K562 (cell line): Measurements from ENCODE around the gene UBR4. TPM values are rescaled to one million over a fixed set of nuclear protein-coding genes. Genes with fewer than 3 reads are reported as not detected.

Source experiments
- ATAC-seq: fragments of 200-7000 bp; cut with Tn5 transposase; 3 replicates; pipeline ENCODE4 v1.9.1; 2020; ENCODE audit warnings: moderate library complexity
- BruUV-seq: library from RNA; stranded (reverse); fragments of 400-500 nt; replicated peaks from 2 replicates; lab custom pipeline; 2021; lab: Mats Ljungman, UMichigan
- CTCF ChIA-PET: fragments of 300-600 bp; formaldehyde crosslinking; extraction: SDS; loops from one replicate; lab custom pipeline; 2021; ENCODE audit warnings: low intra/inter-chr PET ratio; lab: Yijun Ruan, JAX
- POLR2A ChIA-PET: fragments of 300-600, 350-650 bp; sonication (Branson Sonifier 250); formaldehyde crosslinking; extraction: SDS; loops from one replicate; lab custom pipeline; 2021; ENCODE audit warnings: antibody characterized with exemption, inconsistent platforms; lab: Yijun Ruan, JAX
- DNase-seq, 4 experiments: peaks; one replicate each; pipeline versions ENCODE4 v3.0.0 to v3.0.0-alpha.2; 2011 to 2018; ENCODE audit warnings: low spot score in 3 of 4, mixed read lengths in 3 of 4; ENCODE audit errors: extremely low read depth in 1 of 4
- FAIRE-seq: peaks from 2 replicates; lab custom pipeline; 2011; peaks lifted over from hg19 to GRCh38; lab: Jason Lieb, UNC
- H2AFZ ChIP-seq: 2 replicates; pipeline ENCODE4 v1.6.0; 2011; ENCODE audit warnings: low read depth, low read length, control low read depth, inconsistent platforms
- H3K27ac ChIP-seq: fragments of 200-600 bp; 3 replicates; pipeline ENCODE4 v1.8.0; 2011; ENCODE audit warnings: low read depth, mild to moderate bottlenecking, control low read depth, inconsistent platforms, low read length, moderate library complexity, mixed read lengths; ENCODE audit errors: extremely low read depth
- H3K27me3 ChIP-seq, 2 experiments: fragments of 300-600 bp in 1 of 2; 2 replicates in 1 of 2; 3 replicates in 1 of 2; pipeline versions ENCODE4 v1.6.0 to v1.8.0; 2011; ENCODE audit warnings: inconsistent platforms in 2 of 2, low read length in 2 of 2, mild to moderate bottlenecking in 1 of 2, mixed read lengths in 1 of 2, moderate library complexity in 1 of 2; ENCODE audit not compliant: control insufficient read depth in 2 of 2, insufficient read depth in 2 of 2
- H3K36me3 ChIP-seq: fragments of 300-600 bp; 3 replicates; pipeline ENCODE4 v1.8.0; 2011; ENCODE audit warnings: mild to moderate bottlenecking, low read length, inconsistent platforms; ENCODE audit not compliant: control insufficient read depth, insufficient read depth
- H3K4me1 ChIP-seq, 2 experiments: fragments of 200-600 bp in 1 of 2; replicated peaks in 1 of 2; 2 replicates in 1 of 2; 3 replicates in 1 of 2; pipeline versions ENCODE4 v1.5.1 to v1.8.0; 2011; ENCODE audit warnings: inconsistent platforms in 2 of 2, low read length in 2 of 2, mild to moderate bottlenecking in 1 of 2, mixed read lengths in 1 of 2, moderate library complexity in 1 of 2; ENCODE audit not compliant: control insufficient read depth in 2 of 2, insufficient read depth in 2 of 2
- H3K4me2 ChIP-seq: 2 replicates; pipeline ENCODE4 v1.6.1; 2011; ENCODE audit warnings: low read length, control low read depth, inconsistent platforms, mixed read lengths; ENCODE audit not compliant: insufficient read depth
- H3K4me3 ChIP-seq: fragments of 200-600 bp; sonication (generic), shearing (Covaris generic); 2 replicates; pipeline ENCODE4 v1.5.1; 2016; ENCODE audit warnings: control low read depth, inconsistent platforms
- H3K79me2 ChIP-seq: fragments of 200-600 bp; 3 replicates; pipeline ENCODE4 v1.8.0; 2011; ENCODE audit warnings: low read length, inconsistent platforms; ENCODE audit not compliant: control insufficient read depth, insufficient read depth
- H3K9ac ChIP-seq, 2 experiments: 2 replicates each; pipeline versions ENCODE4 v1.6.0 to v1.6.1; 2011; ENCODE audit warnings: low read depth in 2 of 2, low read length in 2 of 2, control low read depth in 1 of 2, inconsistent platforms in 1 of 2, mild to moderate bottlenecking in 1 of 2, mixed read lengths in 1 of 2; ENCODE audit not compliant: insufficient read depth in 1 of 2
- H3K9me1 ChIP-seq: one replicate; pipeline ENCODE4 v1.6.0; 2011; ENCODE audit warnings: inconsistent platforms, mild to moderate bottlenecking, low read length, moderate library complexity; ENCODE audit not compliant: control insufficient read depth, insufficient read depth
- H3K9me3 ChIP-seq: replicated peaks from 2 replicates; pipeline ENCODE4 v1.5.1; 2011; ENCODE audit warnings: low read depth, low read length, inconsistent platforms; ENCODE audit not compliant: control insufficient read depth, insufficient read depth
- H4K20me1 ChIP-seq: replicated peaks from 2 replicates; pipeline ENCODE4 v1.6.1; 2011; ENCODE audit warnings: low read length, inconsistent platforms, mixed read lengths; ENCODE audit not compliant: control insufficient read depth, insufficient read depth
- GATA2 ChIP-seq: sonication (generic); formaldehyde crosslinking; IDR thresholded peaks from 2 replicates; pipeline ENCODE4 v1.4.0; 2020; ENCODE audit warnings: mild to moderate bottlenecking, missing genetic modification reagents
- NCOA6 ChIP-seq: fragments of 450-650 bp; IDR thresholded peaks from 2 replicates; pipeline ENCODE4 v1.6.1; 2017; ENCODE audit warnings: mild to moderate bottlenecking
- NR2C1 ChIP-seq, 2 experiments: fragments of 450-650 bp; IDR thresholded peaks; 2 replicates each; pipeline ENCODE4 v1.6.1; 2017; ENCODE audit warnings: mild to moderate bottlenecking in 2 of 2, antibody characterized with exemption in 1 of 2, inconsistent platforms in 1 of 2, missing compliant biosample characterization in 1 of 2, missing genetic modification characterization in 1 of 2
- PTBP1 ChIP-seq: fragments of 200-400 bp; formaldehyde crosslinking; IDR thresholded peaks from 2 replicates; pipeline ENCODE4 v1.6.1; 2017; ENCODE audit warnings: low read depth, low read length
- ZNF584 ChIP-seq: fragments of 200-800 bp; sonication (Bioruptor generic); IDR thresholded peaks from 2 replicates; pipeline ENCODE4 v1.6.1; 2016; ENCODE audit warnings: low read depth, mild to moderate bottlenecking, missing genetic modification characterization, missing compliant biosample characterization
- ZNF695 ChIP-seq: fragments of 450-650 bp; formaldehyde crosslinking; IDR thresholded peaks from 2 replicates; pipeline ENCODE4 v1.4.0; 2020; ENCODE audit warnings: mild to moderate bottlenecking, moderate library complexity
- WGBS: fragments of 100-300 bp; shearing (Covaris generic); methylation state at CpG from one replicate; pipeline ENCODE4 v1.1.6; 2016; ENCODE audit warnings: low coverage, mixed read lengths; ENCODE audit not compliant: insufficient coverage; ENCODE audit errors: missing lambda C conversion rate; 5-methylcytosine and 5-hydroxymethylcytosine counted together
- in situ Hi-C: fragments of 300-500 bp; cut with MboI; formaldehyde crosslinking; loops from 4 replicates; pipeline ENCODE4 v1.15.0; 2018; ENCODE audit warnings: inconsistent platforms, mixed read lengths
- intact Hi-C: fragments of 100-400 bp; cut with micrococcal nuclease; formaldehyde crosslinking; loops from 2 replicates; pipeline ENCODE4 v1.14.2; 2022
- polyA plus RNA-seq, 8 experiments: library from polyadenylated mRNA; depleted of rRNA in 4 of 8; stranded (reverse) in 5 of 8; unstranded in 3 of 8; fragments of >200 nt; fragmentation: Nextera tagmentation in 2 of 8; fragmentation: Illumina TruSeq in 1 of 8; extraction: Ambion mirVana in 2 of 8; extraction: Trizol in 1 of 8; gene quantifications; 2 replicates each; pipeline versions ENCODE4 v1.2.1 to v1.2.3, GENCODE V29; 2011 to 2014; ENCODE audit warnings: inconsistent platforms in 1 of 8, missing spikeins in 1 of 8
- total RNA-seq, 7 experiments: library from RNA; depleted of rRNA in 6 of 7; stranded (reverse); fragments of >200 nt in 6 of 7; fragmentation: Illumina TruSeq in 2 of 7; extraction: Trizol in 2 of 7; gene quantifications; 2 replicates each; pipeline versions ENCODE4 v1.2.1 to v1.2.3, GENCODE V29; 2011 to 2021; ENCODE audit warnings: low replicate concordance in 1 of 7
- TF ChIP-seq, protein P1 (sequence below): sonication (generic); formaldehyde crosslinking; IDR thresholded peaks from 2 replicates; pipeline ENCODE4 v1.4.0; 2020; ENCODE audit warnings: mild to moderate bottlenecking, missing genetic modification reagents

UBR4 gene
- total and polyA plus RNA-seq, 9 of the 15 experiments (the other 6 are each of a cell fraction or from before 2014, with no cell fraction given), result 55.4 to 277 (median 123) TPM

DNA sequence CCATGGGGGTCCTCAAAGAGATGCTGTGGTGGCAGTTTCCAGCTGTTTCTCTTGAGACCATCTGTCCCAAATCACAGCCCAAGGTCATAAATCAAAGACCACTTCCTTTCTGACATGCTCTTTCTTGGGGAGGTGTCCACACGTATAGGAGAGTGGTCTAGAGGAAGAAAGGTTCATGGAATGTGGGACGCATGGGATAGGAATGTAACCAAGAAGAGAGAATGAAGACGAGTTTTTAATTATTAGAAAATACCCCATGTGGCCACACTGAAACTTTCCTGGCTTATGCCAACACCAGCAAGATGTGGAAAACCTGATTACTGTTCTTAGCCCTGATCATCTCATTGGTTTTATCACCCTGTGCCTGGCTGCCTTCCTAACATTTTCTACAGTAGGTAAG lies 129.3 kb downstream of the UBR4 start:
- peak overlapping the region; percentile 84 for H3K27ac ChIP-seq
- TSS peak; percentile 13 for BruUV-seq
- POLR2A ChIA-PET, result interaction anchor here (1.3 to 5.7 kb wide), 3 partner anchors 9 to 30 kb away, joined by 4 to 29 read pairs (median 11); no protein-coding TSS in a partner anchor

More for the DNA sequence above, 129.3 kb downstream of the UBR4 start:
- in situ Hi-C loops (no loop called here), intact Hi-C loops (loop anchor here (5.0 kb wide), 1 partner anchor 173 kb away; no protein-coding TSS in a partner anchor)
- Histone ChIP-seq H3K27me3 (no peaks in the 10 kb centered on the region), H3K4me1 (peaks cover 15 to 19% of the 10 kb centered on the region in 2 experiments), H3K9ac (0 out of 4 replicates have a peak overlapping the region, but pooled peaks of 1 of the 2 experiments have one; percentile 48), H3K9me1 (no peaks in the 10 kb centered on the region), H3K36me3 (peaks cover 100% of the 10 kb centered on the region), H2AFZ (no peak overlapping the region), H3K4me2 (peak overlapping the region; percentile 67), H4K20me1 (no peaks in the 10 kb centered on the region), H3K4me3 (no peak overlapping the region), H3K79me2 (peaks cover 5% of the 10 kb centered on the region; the same call in 2 of the 3 replicates), H3K9me3 (no peaks in the 10 kb centered on the region)
- 88% methylated on average over 3 of the region's 3 CpGs for WGBS
- ATAC-seq (no peak), FAIRE-seq (no peak), DNase-seq (no peak)
- TF ChIP-seq, protein P1, sequence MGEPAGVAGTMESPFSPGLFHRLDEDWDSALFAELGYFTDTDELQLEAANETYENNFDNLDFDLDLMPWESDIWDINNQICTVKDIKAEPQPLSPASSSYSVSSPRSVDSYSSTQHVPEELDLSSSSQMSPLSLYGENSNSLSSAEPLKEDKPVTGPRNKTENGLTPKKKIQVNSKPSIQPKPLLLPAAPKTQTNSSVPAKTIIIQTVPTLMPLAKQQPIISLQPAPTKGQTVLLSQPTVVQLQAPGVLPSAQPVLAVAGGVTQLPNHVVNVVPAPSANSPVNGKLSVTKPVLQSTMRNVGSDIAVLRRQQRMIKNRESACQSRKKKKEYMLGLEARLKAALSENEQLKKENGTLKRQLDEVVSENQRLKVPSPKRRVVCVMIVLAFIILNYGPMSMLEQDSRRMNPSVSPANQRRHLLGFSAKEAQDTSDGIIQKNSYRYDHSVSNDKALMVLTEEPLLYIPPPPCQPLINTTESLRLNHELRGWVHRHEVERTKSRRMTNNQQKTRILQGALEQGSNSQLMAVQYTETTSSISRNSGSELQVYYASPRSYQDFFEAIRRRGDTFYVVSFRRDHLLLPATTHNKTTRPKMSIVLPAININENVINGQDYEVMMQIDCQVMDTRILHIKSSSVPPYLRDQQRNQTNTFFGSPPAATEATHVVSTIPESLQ (CRISPR knock-in tag), result 0 out of 2 replicates have a peak, but pooled peaks have one; percentile 11
- TF ChIP-seq PTBP1 (no peak), NCOA6 (no peak), ZNF695 (CRISPR knock-in tag) (no peak), ZNF584 (CRISPR knock-in tag) (peak; percentile 84; the same call in 1 of the 2 replicates), GATA2 (peak; percentile 22; the same call in 1 of the 2 replicates), NR2C1 (IDR thresholded peaks at IDR 0.05) (no peak), NR2C1 (tag; IDR thresholded peaks at IDR 0.05) (no peak)
- CTCF ChIA-PET, result no interaction called here
